Uterus (tissue), 4 donors: ENCODE measurements around the gene CDYL2. TPM values are rescaled to one million over a fixed set of nuclear protein-coding genes. Genes with fewer than 3 reads are reported as not detected.

ENCODE experiments used
- DNase-seq, 2 donors: peaks; one replicate each; pipeline ENCODE4 v3.0.0-alpha.2; 2019 to 2020
- H3K27ac ChIP-seq, 2 donors: fragments of 200-600 bp; sonication (generic); 1 replicate in 1 of 2; 2 replicates in 1 of 2; pipeline ENCODE4 v1.5.1; 2016 to 2018
- H3K27me3 ChIP-seq, 2 donors: fragments of 200-600 bp; sonication (generic); one replicate each; pipeline ENCODE4 v1.5.1; 2018 to 2019; ENCODE audit warnings: control low read depth in 1 of 2
- H3K36me3 ChIP-seq, 2 donors: fragments of 200-600 bp; sonication (generic); one replicate each; pipeline ENCODE4 v1.5.1; 2019; ENCODE audit warnings: control low read depth in 1 of 2
- H3K4me1 ChIP-seq, 2 donors: fragments of 200-600 bp; sonication (generic); one replicate each; pipeline ENCODE4 v1.5.1; 2018 to 2019; ENCODE audit warnings: control low read depth in 1 of 2
- H3K4me3 ChIP-seq, 2 donors: fragments of 200-600 bp; sonication (generic); 1 replicate in 1 of 2; 2 replicates in 1 of 2; pipeline ENCODE4 v1.5.1; 2018 to 2019; ENCODE audit warnings: mild to moderate bottlenecking in 1 of 2
- H3K9me3 ChIP-seq, 2 donors: fragments of 200-600 bp; sonication (generic); one replicate each; pipeline ENCODE4 v1.5.1; 2019; ENCODE audit warnings: control low read depth in 1 of 2
- CTCF ChIP-seq, 4 experiments: fragments of 200-600 bp in 2 of 4; fragments of 450-650 bp in 2 of 4; sonication (generic) in 2 of 4; IDR thresholded peaks; one replicate each; pipeline ENCODE4 v1.5.1; 2016 to 2019; ENCODE audit warnings: antibody characterized with exemption in 4 of 4, mild to moderate bottlenecking in 2 of 4, moderate library complexity in 1 of 4
- POLR2A ChIP-seq, 2 donors: fragments of 450-650 bp; IDR thresholded peaks; one replicate each; pipeline ENCODE4 v1.6.1; 2016; ENCODE audit warnings: antibody characterized with exemption in 2 of 2, mild to moderate bottlenecking in 1 of 2, moderate library complexity in 1 of 2
- intact Hi-C: fragments of 100-400 bp; cut with DNase I; formaldehyde crosslinking; loops from one replicate; pipeline ENCODE4 v1.15.1; 2023; ENCODE audit warnings: low total_unique reads
- total RNA-seq, 4 donors: library from RNA; depleted of rRNA in 3 of 4; stranded (reverse); fragments of >200 nt in 3 of 4; gene quantifications; one replicate each; pipeline versions ENCODE4 v1.1.0 to v1.2.4, GENCODE V29; 2014 to 2023
- donor health status: DM: yes; HTN: yes; CAD: no.

The CDYL2 gene
- total RNA-seq, 4 donors from 2014 or later = 2.3 to 9.1 (median 5.1) TPM

GRCh38 chr16:80552277-80552676 is 252.1 kb downstream of the CDYL2 start:
- H3K27me3 ChIP-seq = no peaks in the 10 kb centered on the region
- TF ChIP-seq CTCF (IDR thresholded peaks at IDR 0.05) (no peak), POLR2A (IDR thresholded peaks at IDR 0.05) (no peak)
- H3K4me3 ChIP-seq = no peak overlapping the region
- intact Hi-C loops = no loop called here
- no peaks in the 10 kb centered on the region for H3K4me1 ChIP-seq
- no peaks in the 10 kb centered on the region for H3K9me3 ChIP-seq
- H3K27ac ChIP-seq = no peak overlapping the region
- H3K36me3 ChIP-seq = no peaks in the 10 kb centered on the region
- DNase-seq = no peak

Other genes starting within 250 kb of the CDYL2 start
- gene CMC2, start 202.3 kb upstream of the CDYL2 start, total RNA-seq = 100 to 1,000 TPM in 1 of 4 donors, 10 to 100 TPM in 2, 1 to 10 TPM in 1; 1.5 to 204 (median 23.6) TPM
- 10 to 100 TPM in 1 of 4 donors, 1 to 10 TPM in 1, not detected in 2; 2.8 to 20.0 TPM for gene CENPN, start 202.6 kb upstream of the CDYL2 start, total RNA-seq
- 10 to 100 TPM; 17.2 to 51.8 (median 29.8) TPM for gene ATMIN, start 231.2 kb upstream of the CDYL2 start, total RNA-seq